ENCODE results near the gene CLDN22. TPM values are rescaled to one million over a fixed set of nuclear protein-coding genes. Genes with fewer than 3 reads are reported as not detected.

Gene CLDN22
- total RNA-seq, 4 donors from 2014 or later, result not detected

- no peak for DNase-seq (ENCODE audit: low spot score in 2 of 2)
- H3K4me3 ChIP-seq, result no peak overlapping the region
- WGBS, 2 donors, result 79 to 87% methylated on average over 5 of the region's 5 CpGs
- no peak overlapping the region for H3K27ac ChIP-seq
- no peak for TF ChIP-seq CTCF (IDR thresholded peaks at IDR 0.05)
- no peak for TF ChIP-seq EP300 (IDR thresholded peaks at IDR 0.05)
- TF ChIP-seq POLR2A (IDR thresholded peaks at IDR 0.05), result no peak
- H3K36me3 ChIP-seq, result no peaks in the 10 kb centered on the region
- no peaks in the 10 kb centered on the region for H3K27me3 ChIP-seq
- peaks cover 0 to 3% (median 0%) of the 10 kb centered on the region in 4 donors for H3K4me1 ChIP-seq
- no peaks in the 10 kb centered on the region for H3K9me3 ChIP-seq
Measured at GRCh38 chr4:183352546-183352945, 32.5 kb upstream of the CLDN22 start.

- Histone ChIP-seq H3K9me3 (no peaks in the 10 kb centered on the region), H3K4me1 (peaks cover 0 to 3% (median 0%) of the 10 kb centered on the region in 4 donors), H3K27me3 (no peaks in the 10 kb centered on the region), H3K27ac (no peak overlapping the region), H3K36me3 (no peaks in the 10 kb centered on the region), H3K4me3 (no peak overlapping the region)
- 69 to 80% methylated on average over 17 of the region's 17 CpGs for WGBS, 2 donors
- DNase-seq (ENCODE audit: low spot score in 2 of 2), result no peak
- TF ChIP-seq EP300 (IDR thresholded peaks at IDR 0.05), result no peak
- TF ChIP-seq POLR2A (IDR thresholded peaks at IDR 0.05), result no peak
- no peak for TF ChIP-seq CTCF (IDR thresholded peaks at IDR 0.05)
Measured at GRCh38 chr4:183350317-183351071, 30.4 kb upstream of the CLDN22 start.

GRCh38 chr4:183349673-183350072, 29.6 kb upstream of the CLDN22 start:
- no peaks in the 10 kb centered on the region for H3K36me3 ChIP-seq
- H3K4me1 ChIP-seq, result peaks cover 0 to 3% (median 0%) of the 10 kb centered on the region in 4 donors
- H3K4me3 ChIP-seq, result no peak overlapping the region
- TF ChIP-seq POLR2A (IDR thresholded peaks at IDR 0.05), result no peak
- TF ChIP-seq CTCF (IDR thresholded peaks at IDR 0.05), result no peak
- no peak for TF ChIP-seq EP300 (IDR thresholded peaks at IDR 0.05)
- H3K27ac ChIP-seq, result no peak overlapping the region
- H3K9me3 ChIP-seq, result no peaks in the 10 kb centered on the region
- DNase-seq (ENCODE audit: low spot score in 2 of 2), result no peak
- 82 to 84% methylated on average over 9 of the region's 9 CpGs for WGBS, 2 donors
- H3K27me3 ChIP-seq, result no peaks in the 10 kb centered on the region

- no peak for TF ChIP-seq EP300 (IDR thresholded peaks at IDR 0.05)
- no peak for TF ChIP-seq POLR2A (IDR thresholded peaks at IDR 0.05)
- no peak overlapping the region for H3K4me3 ChIP-seq
- no peaks in the 10 kb centered on the region for H3K27me3 ChIP-seq
- H3K36me3 ChIP-seq, result no peaks in the 10 kb centered on the region
- peaks cover 0 to 3% (median 0%) of the 10 kb centered on the region in 4 donors for H3K4me1 ChIP-seq
- H3K9me3 ChIP-seq, result no peaks in the 10 kb centered on the region
- WGBS, 2 donors, result 64 to 70% methylated on average over 17 of the region's 17 CpGs
- no peak for DNase-seq (ENCODE audit: low spot score in 2 of 2)
- no peak overlapping the region for H3K27ac ChIP-seq
Measured at GRCh38 chr4:183348706-183349659, 28.9 kb upstream of the CLDN22 start.

GRCh38 chr4:183348136-183348535, 28.1 kb upstream of the CLDN22 start:
- 81 to 85% methylated on average over 12 of the region's 12 CpGs for WGBS, 2 donors
- no peak overlapping the region for H3K4me3 ChIP-seq
- H3K27ac ChIP-seq, result no peak overlapping the region
- no peaks in the 10 kb centered on the region for H3K36me3 ChIP-seq
- H3K9me3 ChIP-seq, result no peaks in the 10 kb centered on the region
- DNase-seq (ENCODE audit: low spot score in 2 of 2), result no peak
- no peaks in the 10 kb centered on the region for H3K27me3 ChIP-seq
- H3K4me1 ChIP-seq, result peaks cover 0 to 5% (median 0%) of the 10 kb centered on the region in 4 donors
- no peak for TF ChIP-seq POLR2A (IDR thresholded peaks at IDR 0.05)
- no peak for TF ChIP-seq EP300 (IDR thresholded peaks at IDR 0.05)
- no peak for TF ChIP-seq CTCF (IDR thresholded peaks at IDR 0.05)
